WTC11 (cell line): ENCODE measurements around the gene TRIOBP.

Experiments
- ATF2 ChIP-seq: sonication (generic); formaldehyde crosslinking; IDR thresholded peaks from 2 replicates; pipeline ENCODE4 v1.8.1; 2022; ENCODE audit warnings: low read depth, missing genetic modification reagents, borderline replicate concordance
- CTCF ChIP-seq: fragments of 200-600 bp; IDR thresholded peaks from 2 replicates; pipeline ENCODE4 v1.8.0; 2022; ENCODE audit warnings: antibody characterized with exemption
- USF2 ChIP-seq: sonication (generic); formaldehyde crosslinking; IDR thresholded peaks from 2 replicates; pipeline ENCODE4 v1.8.1; 2023; ENCODE audit warnings: mild to moderate bottlenecking, missing genetic modification reagents, moderate library complexity
- ZNF281 ChIP-seq: sonication (generic); formaldehyde crosslinking; IDR thresholded peaks from 2 replicates; pipeline ENCODE4 v1.8.0; 2023; ENCODE audit warnings: mild to moderate bottlenecking, missing genetic modification reagents

GRCh38 chr22:37757663-37758062 lies 60.8 kb downstream of the TRIOBP start:
- TF ChIP-seq CTCF (no peak), ZNF281 (CRISPR knock-in tag) (no peak), ATF2 (CRISPR knock-in tag) (no peak), USF2 (CRISPR knock-in tag) (no peak)
